GM21717 (cell line): ENCODE results near the gene HOXB7.

Source experiments
- ATAC-seq: cut with Tn5 transposase; IDR thresholded peaks from one replicate; pipeline ENCODE4 v1.9.1; 2021; ENCODE audit warnings: mild to moderate bottlenecking, moderate library complexity; ENCODE audit not compliant: unreplicated experiment

HOXB7 gene

GRCh38 chr17:48611681-48612455, 1.1 kb upstream of the HOXB7 start:
- no peak for ATAC-seq

GRCh38 chr17:48611213-48611612, 396 bp upstream of the HOXB7 start:
- ATAC-seq = no peak

- ATAC-seq = no peak
These were observed 997 bp downstream of the HOXB7 start for GRCh38 chr17:48609759-48610281.

- no peak for ATAC-seq
These were observed 1.8 kb downstream of the HOXB7 start for GRCh38 chr17:48609033-48609432.

- ATAC-seq = no peak
These were observed 2.4 kb downstream of the HOXB7 start for GRCh38 chr17:48608494-48608834.

GRCh38 chr17:48606892-48607614, 3.8 kb downstream of the HOXB7 start:
- ATAC-seq = no peak

GRCh38 chr17:48605991-48606891, 4.6 kb downstream of the HOXB7 start:
- no peak for ATAC-seq

GRCh38 chr17:48605409-48605919, 5.4 kb downstream of the HOXB7 start:
- ATAC-seq = no peak

- no peak for ATAC-seq
These were observed 6.0 kb downstream of the HOXB7 start, which contains the start of gene HOXB6 for GRCh38 chr17:48604770-48605329. TSS of gene HOXB6 (minus strand) at chr17:48604986. CDS start at chr17:48598150, 6,836 bp downstream.

- ATAC-seq = no peak
These were observed 6.7 kb downstream of the HOXB7 start for GRCh38 chr17:48603959-48604769.

GRCh38 chr17:48601539-48602425, 9.0 kb downstream of the HOXB7 start:
- no peak for ATAC-seq

- no peak for ATAC-seq
These were observed 9.6 kb downstream of the HOXB7 start for GRCh38 chr17:48601207-48601538.

- no peak for ATAC-seq
These were observed 10.3 kb downstream of the HOXB7 start for GRCh38 chr17:48600244-48601098.

GRCh38 chr17:48599354-48599753, 11.5 kb downstream of the HOXB7 start:
- ATAC-seq = no peak

- ATAC-seq = no peak
These were observed 12.1 kb downstream of the HOXB7 start for GRCh38 chr17:48598736-48599135.

GRCh38 chr17:48597778-48598631, 12.8 kb downstream of the HOXB7 start:
- no peak for ATAC-seq

GRCh38 chr17:48597528-48597777, 13.4 kb downstream of the HOXB7 start:
- ATAC-seq = no peak
